Uterus (tissue), 2 donors: ENCODE measurements around the gene POLR1C.

Experiments
- CTCF ChIP-seq, 4 experiments: fragments of 200-600 bp in 2 of 4; fragments of 450-650 bp in 2 of 4; sonication (generic) in 2 of 4; IDR thresholded peaks; one replicate each; pipeline ENCODE4 v1.5.1; 2016 to 2019; ENCODE audit warnings: antibody characterized with exemption in 4 of 4, mild to moderate bottlenecking in 2 of 4, moderate library complexity in 1 of 4
- POLR2A ChIP-seq, 2 donors: fragments of 450-650 bp; IDR thresholded peaks; one replicate each; pipeline ENCODE4 v1.6.1; 2016; ENCODE audit warnings: antibody characterized with exemption in 2 of 2, mild to moderate bottlenecking in 1 of 2, moderate library complexity in 1 of 2

- TF ChIP-seq CTCF (IDR thresholded peaks at IDR 0.05), result no peak
- TF ChIP-seq POLR2A (IDR thresholded peaks at IDR 0.05), result no peak
These were observed 27.6 kb downstream of the POLR1C start for GRCh38 chr6:43544461-43544860.
